GM18907 (cell line): ENCODE data around the gene IQGAP3.

Experiments
- ATAC-seq: cut with Tn5 transposase; IDR thresholded peaks from one replicate; pipeline ENCODE4 v1.9.1; 2021; ENCODE audit warnings: mild to moderate bottlenecking, moderate library complexity; ENCODE audit not compliant: unreplicated experiment

Gene IQGAP3

GRCh38 chr1:156516821-156517220 lies 55.5 kb downstream of the IQGAP3 start:
- no peak for ATAC-seq

GRCh38 chr1:156515956-156516355 lies 56.4 kb downstream of the IQGAP3 start:
- ATAC-seq: no peak

- no peak for ATAC-seq
Measured at GRCh38 chr1:156513185-156513584, 59.2 kb downstream of the IQGAP3 start.

GRCh38 chr1:156511644-156512043 lies 60.7 kb downstream of the IQGAP3 start:
- no peak for ATAC-seq

- no peak for ATAC-seq
Measured at GRCh38 chr1:156510709-156511108, 61.7 kb downstream of the IQGAP3 start.

- no peak for ATAC-seq
Measured at GRCh38 chr1:156509424-156510034, 62.8 kb downstream of the IQGAP3 start.

GRCh38 chr1:156508955-156509234 lies 63.5 kb downstream of the IQGAP3 start:
- no peak for ATAC-seq

- ATAC-seq: no peak
Measured at GRCh38 chr1:156508205-156508954, 64.0 kb downstream of the IQGAP3 start.

GRCh38 chr1:156506450-156506849 lies 65.9 kb downstream of the IQGAP3 start:
- ATAC-seq: no peak

GRCh38 chr1:156505679-156506298 lies 66.6 kb downstream of the IQGAP3 start:
- ATAC-seq: no peak

- peak; percentile 44 for ATAC-seq
Measured at GRCh38 chr1:156504821-156505678, 67.3 kb downstream of the IQGAP3 start.

- peak; percentile 0 for ATAC-seq
Measured at GRCh38 chr1:156504438-156504813, 67.9 kb downstream of the IQGAP3 start.

GRCh38 chr1:156503698-156504437 lies 68.5 kb downstream of the IQGAP3 start:
- no peak for ATAC-seq

- ATAC-seq: no peak
Measured at GRCh38 chr1:156502894-156503697, 69.3 kb downstream of the IQGAP3 start.

- ATAC-seq: no peak
Measured at GRCh38 chr1:156502391-156502893, 69.9 kb downstream of the IQGAP3 start.

- ATAC-seq: peak; percentile 50
Measured at GRCh38 chr1:156500793-156501506, 71.4 kb downstream of the IQGAP3 start.

- ATAC-seq: no peak
Measured at GRCh38 chr1:156500543-156500792, 71.9 kb downstream of the IQGAP3 start, which contains the start of gene MEF2D. Gene MEF2D (minus strand): TSS chr1:156500775. CDS start chr1:156483292, 17,483 bp downstream.

- peak; percentile 12 for ATAC-seq
Measured at GRCh38 chr1:156499842-156500542, 72.4 kb downstream of the IQGAP3 start.
